ENCODE results near the gene ATPAF1.
"Not testable (repeated sequence)": the region's sequence is repeated elsewhere in the genome, so short reads cannot be mapped to it uniquely, and the experiment has no call there.

Gene ATPAF1

DNA sequence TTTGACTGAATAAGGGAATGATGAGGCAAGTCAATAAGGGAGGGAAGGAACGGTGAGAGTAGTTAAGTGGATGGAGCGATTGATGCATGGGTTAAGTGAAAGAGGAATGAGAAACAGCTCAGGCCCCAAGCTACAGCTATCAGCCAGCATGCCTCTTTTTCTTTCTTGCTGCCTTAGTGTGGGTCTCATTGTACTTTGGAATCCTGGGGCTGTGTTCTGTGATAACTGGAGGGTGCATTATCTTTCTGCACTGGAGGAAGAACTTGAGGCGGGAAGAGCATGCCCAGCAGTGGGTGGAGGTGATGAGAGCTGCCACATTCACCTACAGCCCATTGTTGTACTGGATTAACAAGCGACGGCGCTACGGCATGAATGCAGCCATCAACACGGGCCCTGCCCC is 4.5 kb upstream of the ATPAF1 start:
- TF ChIP-seq CTCF (IDR thresholded peaks at IDR 0.05; ENCODE audit: low read length, missing control alignments) = no peak
- H3K4me3 ChIP-seq (replicated peaks; ENCODE audit: low read depth, low read length) = no peak overlapping the region
- no peak for DNase-seq (ENCODE audit: low read depth)

GRCh38 chr1:46671554-46671953 is 3.4 kb upstream of the ATPAF1 start, which contains the start of gene TEX38:
TEX38 (plus strand) TSS chr1:46671854; CDS start chr1:46671935, 81 bp downstream.
- H3K4me3 ChIP-seq (replicated peaks; ENCODE audit: low read depth, low read length) = no peak within 1 kb of the TSS
- no peak for DNase-seq (ENCODE audit: low read depth)
- no peak for TF ChIP-seq CTCF (IDR thresholded peaks at IDR 0.05; ENCODE audit: low read length, missing control alignments)

- no peak for DNase-seq (ENCODE audit: low read depth)
- no peak overlapping the region for H3K4me3 ChIP-seq (replicated peaks; ENCODE audit: low read depth, low read length)
- no peak for TF ChIP-seq CTCF (IDR thresholded peaks at IDR 0.05; ENCODE audit: low read length, missing control alignments)
These were observed 2.0 kb upstream of the ATPAF1 start for GRCh38 chr1:46670134-46670533.

- TF ChIP-seq CTCF (IDR thresholded peaks at IDR 0.05; ENCODE audit: low read length, missing control alignments) = no peak
- H3K4me3 ChIP-seq (replicated peaks; ENCODE audit: low read depth, low read length) = no peak overlapping the region
- DNase-seq (ENCODE audit: low read depth) = no peak
These were observed 2.2 kb downstream of the ATPAF1 start for GRCh38 chr1:46665983-46666382.

GRCh38 chr1:46662919-46663318 is 5.2 kb downstream of the ATPAF1 start:
- not testable (repeated sequence) for H3K4me3 ChIP-seq (replicated peaks; ENCODE audit: low read depth, low read length); DNase-seq (ENCODE audit: low read depth)

DNA sequence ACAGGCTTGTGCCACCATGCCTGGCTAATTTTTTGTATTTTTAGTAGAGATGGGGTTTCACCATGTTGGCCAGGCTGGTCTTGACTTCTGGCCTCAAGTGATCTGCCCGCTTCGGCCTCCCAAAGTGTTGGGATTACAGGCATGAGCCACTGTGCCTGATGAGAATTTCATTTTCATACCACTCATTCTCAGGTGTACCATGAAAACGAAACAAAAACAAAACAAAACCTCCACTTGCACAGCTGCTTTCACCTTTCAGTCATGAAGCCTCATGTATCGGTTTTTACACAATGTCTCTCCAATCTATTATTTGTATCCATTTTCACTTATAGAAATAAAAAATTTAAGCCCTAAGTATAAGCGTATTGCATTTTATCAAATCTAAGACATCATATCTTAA is 8.0 kb downstream of the ATPAF1 start:
- not testable (repeated sequence) for DNase-seq (ENCODE audit: low read depth); H3K4me3 ChIP-seq (replicated peaks; ENCODE audit: low read depth, low read length)

DNA sequence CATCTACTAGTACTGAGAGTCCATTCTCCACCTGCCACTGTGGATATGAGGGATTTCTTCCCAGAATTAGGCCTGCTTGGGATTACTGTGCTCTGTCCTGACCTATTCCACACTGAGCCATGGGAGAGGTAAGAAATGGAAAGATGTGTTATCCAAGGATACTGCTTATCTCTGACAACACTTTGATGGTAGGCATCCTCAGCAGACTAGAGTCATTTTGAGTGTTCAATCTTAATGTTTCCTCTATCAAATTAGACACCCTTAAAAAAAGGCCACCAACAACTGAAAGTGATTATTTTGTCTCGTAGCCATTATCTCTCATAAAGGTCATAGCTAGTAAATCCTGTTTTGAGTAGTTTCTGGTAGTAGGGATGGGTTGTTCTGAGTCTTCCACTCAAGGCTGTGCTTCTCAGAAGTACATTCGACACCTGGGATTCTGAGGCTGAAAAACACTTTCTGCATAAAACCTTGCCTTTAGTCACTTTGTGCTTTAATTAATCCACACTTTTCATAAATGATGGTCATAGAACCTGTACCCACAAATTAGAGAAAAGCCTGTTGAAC is 8.8 kb downstream of the ATPAF1 start:
- TF ChIP-seq CTCF (IDR thresholded peaks at IDR 0.05; ENCODE audit: low read length, missing control alignments) = no peak
- H3K4me3 ChIP-seq (replicated peaks; ENCODE audit: low read depth, low read length) = no peak overlapping the region
- no peak for DNase-seq (ENCODE audit: low read depth)

- DNase-seq (ENCODE audit: low read depth) = no peak
- H3K4me3 ChIP-seq (replicated peaks; ENCODE audit: low read depth, low read length) = no peak overlapping the region
- TF ChIP-seq CTCF (IDR thresholded peaks at IDR 0.05; ENCODE audit: low read length, missing control alignments) = no peak
These were observed 10.4 kb downstream of the ATPAF1 start for GRCh38 chr1:46657775-46658174.
